ENCODE results near the gene ALKBH7. TPM values are rescaled to one million over a fixed set of nuclear protein-coding genes. Genes with fewer than 3 reads are reported as not detected.

Gene ALKBH7
- total and polyA plus RNA-seq, 2 of the 13 experiments (the other 11 are each of a cell fraction or from before 2014, with no cell fraction given) = 29.6 to 45.9 TPM

DNA sequence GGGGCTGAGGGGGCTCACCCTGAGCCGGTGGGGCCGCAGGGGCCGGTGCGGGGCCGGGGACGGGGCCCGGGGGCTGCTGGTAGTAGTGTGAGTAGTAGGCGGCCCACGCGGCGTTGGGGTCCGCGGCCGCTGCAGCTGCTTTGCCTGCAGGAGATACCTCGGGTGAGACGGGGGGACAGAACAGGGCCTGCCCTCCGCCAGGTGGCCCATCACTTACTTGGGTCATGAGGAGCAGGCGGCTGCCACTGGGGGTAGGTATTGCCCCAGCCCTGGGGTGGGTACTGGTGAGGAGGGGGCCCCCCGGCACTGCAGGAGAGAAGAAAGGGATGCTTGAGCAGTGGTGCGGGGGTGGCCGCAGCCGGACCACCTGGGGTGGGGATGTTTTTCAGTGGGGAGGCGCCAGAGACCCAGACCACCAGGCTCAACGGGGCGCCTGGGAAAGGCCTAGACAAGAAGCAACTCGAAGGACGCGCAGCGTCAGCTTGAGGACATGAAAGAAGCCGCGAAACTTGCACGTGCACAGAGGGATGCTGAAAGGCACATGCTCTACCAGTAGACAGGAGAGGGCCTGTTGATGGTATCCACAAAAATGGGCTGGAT lies 43.1 kb downstream of the ALKBH7 start:
- no TSS peak for BruUV-seq (replicated peaks)
- ChIA-PET POLR2A (no interaction called here), CTCF (ENCODE audit: low intra/inter-chr PET ratio, low total read pairs) (no interaction called here)
- TF ChIP-seq ZNF547 (CRISPR knock-in tag; IDR thresholded peaks at IDR 0.05) = no peak
- peak; percentile 45 for TF ChIP-seq RBM22 (optimal IDR thresholded peaks at IDR 0.05; ENCODE audit: low read length)
- no peak for TF ChIP-seq NKX3-1 (CRISPR knock-in tag; IDR thresholded peaks at IDR 0.05)
- TF ChIP-seq TOPORS (CRISPR knock-in tag; IDR thresholded peaks at IDR 0.05) = no peak
- TF ChIP-seq POLR2A (IDR thresholded peaks at IDR 0.05; ENCODE audit: insufficient read depth in 1 of 2, low read depth in 2 of 2, low read length in 2 of 2) = 0 out of 4 replicates have a peak, but pooled peaks of 1 of the 2 experiments have one; percentile 8
- DNase-seq (ENCODE audit: low spot score) (no peak), ATAC-seq (no peak), FAIRE-seq (no peak)
- Histone ChIP-seq H4K20me1 (ENCODE audit: insufficient read depth, low read length) (peaks cover 26% of the 10 kb centered on the region; the same call in 1 of the 2 replicates), H3K79me2 (ENCODE audit: insufficient read depth, low read length) (peaks cover 18% of the 10 kb centered on the region), H3K27ac (ENCODE audit: extremely low read length, insufficient read depth, low read length) (no peak overlapping the region), H3K4me2 (ENCODE audit: low read depth, low read length) (no peak overlapping the region), H3K4me3 (replicated peaks in 1 of 3; ENCODE audit: insufficient read depth in 1 of 3, low read depth in 2 of 3, low read length in 3 of 3) (no peak overlapping the region), H3K9me3 (ENCODE audit: low read length) (no peaks in the 10 kb centered on the region), H3K36me3 (replicated peaks in 1 of 2; ENCODE audit: control insufficient read depth in 1 of 2, insufficient read depth in 2 of 2, low read length in 2 of 2) (peaks cover 36 to 69% of the 10 kb centered on the region in 2 experiments), H2AFZ (ENCODE audit: low read length) (no peak overlapping the region), H3K4me1 (ENCODE audit: insufficient read depth, low read length) (no peaks in the 10 kb centered on the region), H3K9ac (ENCODE audit: insufficient read depth, low read depth, low read length) (no peak overlapping the region), H3K27me3 (ENCODE audit: control insufficient read depth in 1 of 2, insufficient read depth in 2 of 2, low read length in 2 of 2) (no peaks in the 10 kb centered on the region)
- in situ Hi-C loops (cut with HindIII; ENCODE audit: extremely low pct_ligation_motif_present, low pct_unique_long_range_greater_than_20kb) = no loop called here
- intact Hi-C loops (cut with micrococcal nuclease; ENCODE audit: unreplicated experiment) = no loop called here
- 96% methylated on average over 20 of the region's 32 CpGs for WGBS (ENCODE audit: low lambda C conversion rate)

DNA sequence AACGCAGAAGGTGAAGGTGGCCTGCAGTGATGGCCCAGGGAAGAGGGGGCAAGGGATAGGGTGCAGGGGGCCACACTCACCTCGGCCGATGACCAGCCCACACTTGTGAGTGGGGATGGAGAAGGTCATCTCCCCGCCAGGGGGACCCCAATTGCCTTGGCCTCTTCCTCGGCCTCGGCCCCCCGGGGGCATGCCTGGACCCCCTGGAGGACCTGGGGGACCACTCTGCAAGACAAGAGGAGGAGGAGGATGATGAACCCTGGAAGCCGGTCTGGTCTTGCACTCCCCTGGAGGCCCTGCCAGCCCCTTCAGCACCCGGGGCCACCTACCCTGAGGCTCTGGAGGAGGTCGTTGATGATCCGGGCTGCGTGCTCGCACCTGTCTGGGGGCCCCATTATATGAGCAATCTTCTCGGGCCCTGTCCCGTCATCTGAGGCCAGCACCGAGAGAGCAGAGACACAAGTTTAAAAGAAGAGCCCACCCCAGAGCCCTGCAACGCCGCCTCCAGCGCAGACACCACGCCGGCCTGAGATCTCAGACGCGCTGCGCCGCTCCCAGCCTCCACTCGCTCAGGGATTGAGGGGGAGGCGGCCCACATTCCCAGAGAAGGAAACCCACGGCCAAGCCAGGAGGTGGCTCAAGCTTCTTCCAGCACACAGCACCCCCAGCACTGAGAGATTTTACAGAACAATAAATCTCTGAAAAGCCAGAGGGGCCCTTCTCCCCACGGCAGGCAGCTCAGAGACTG lies 44.2 kb downstream of the ALKBH7 start:
- H2AFZ ChIP-seq (ENCODE audit: low read length) = no peak overlapping the region
- TF ChIP-seq THYN1 (CRISPR knock-in tag; IDR thresholded peaks at IDR 0.05; ENCODE audit: borderline replicate concordance, low read depth) (no peak), MEF2D (CRISPR knock-in tag; IDR thresholded peaks at IDR 0.05) (no peak), TBL1XR1 (IDR thresholded peaks at IDR 0.05; ENCODE audit: borderline replicate concordance, low read length, partially characterized antibody) (no peak), RARA (CRISPR knock-in tag; IDR thresholded peaks at IDR 0.05) (no peak), MED8 (CRISPR knock-in tag; IDR thresholded peaks at IDR 0.05; ENCODE audit: insufficient replicate concordance) (no peak), ZNF136 (CRISPR knock-in tag; IDR thresholded peaks at IDR 0.05; ENCODE audit: low read depth) (no peak), AGO2 (optimal IDR thresholded peaks at IDR 0.05; ENCODE audit: low read depth, low read length) (peak; percentile 52), RBFOX2 (IDR thresholded peaks at IDR 0.05; ENCODE audit: low read depth, low read length) (peak; percentile 41)
- TF ChIP-seq, protein P1, sequence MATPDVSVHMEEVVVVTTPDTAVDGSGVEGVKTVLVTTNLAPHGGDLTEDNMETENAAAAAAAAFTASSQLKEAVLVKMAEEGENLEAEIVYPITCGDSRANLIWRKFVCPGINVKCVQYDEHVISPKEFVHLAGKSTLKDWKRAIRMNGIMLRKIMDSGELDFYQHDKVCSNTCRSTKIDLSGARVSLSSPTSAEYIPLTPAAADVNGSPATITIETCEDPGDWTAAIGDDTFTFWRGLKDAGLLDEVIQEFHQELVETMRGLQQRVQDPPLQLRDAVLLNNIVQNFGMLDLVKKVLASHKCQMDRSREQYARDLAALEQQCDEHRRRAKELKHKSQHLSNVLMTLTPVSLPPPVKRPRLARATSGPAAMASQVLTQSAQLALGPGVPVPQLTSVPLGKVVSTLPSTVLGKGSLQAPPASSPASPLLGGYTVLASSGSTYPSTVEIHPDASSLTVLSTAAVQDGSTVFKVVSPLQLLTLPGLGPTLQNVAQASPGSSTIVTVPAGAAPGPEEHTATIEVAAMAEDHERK (CRISPR knock-in tag; IDR thresholded peaks at IDR 0.05; ENCODE audit: low read depth) = no peak
- TF ChIP-seq, protein P2, sequence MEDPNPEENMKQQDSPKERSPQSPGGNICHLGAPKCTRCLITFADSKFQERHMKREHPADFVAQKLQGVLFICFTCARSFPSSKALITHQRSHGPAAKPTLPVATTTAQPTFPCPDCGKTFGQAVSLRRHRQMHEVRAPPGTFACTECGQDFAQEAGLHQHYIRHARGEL (CRISPR knock-in tag; IDR thresholded peaks at IDR 0.05) = no peak

More for the DNA sequence above, 44.2 kb downstream of the ALKBH7 start:
- ATAC-seq = no peak
- ChIA-PET CTCF (ENCODE audit: low intra/inter-chr PET ratio, low total read pairs) (no interaction called here), POLR2A (no interaction called here)
- no peak for FAIRE-seq
- intact Hi-C loops (cut with micrococcal nuclease; ENCODE audit: unreplicated experiment) = no loop called here
- no TSS peak for BruUV-seq (replicated peaks)
- in situ Hi-C loops (cut with HindIII; ENCODE audit: extremely low pct_ligation_motif_present, low pct_unique_long_range_greater_than_20kb) = no loop called here
- H3K4me2 ChIP-seq (ENCODE audit: low read depth, low read length) = no peak overlapping the region
- DNase-seq (ENCODE audit: low spot score) = no peak
- 96% methylated on average over 8 of the region's 29 CpGs for WGBS (ENCODE audit: low lambda C conversion rate)
- no peaks in the 10 kb centered on the region for H3K27me3 ChIP-seq (ENCODE audit: control insufficient read depth in 1 of 2, insufficient read depth in 2 of 2, low read length in 2 of 2)
- H3K36me3 ChIP-seq (replicated peaks in 1 of 2; ENCODE audit: control insufficient read depth in 1 of 2, insufficient read depth in 2 of 2, low read length in 2 of 2) = peaks cover 43 to 80% of the 10 kb centered on the region in 2 experiments
- H3K27ac ChIP-seq (ENCODE audit: extremely low read length, insufficient read depth, low read length) = no peak overlapping the region
- peaks cover 36% of the 10 kb centered on the region for H4K20me1 ChIP-seq (ENCODE audit: insufficient read depth, low read length)
- peaks cover 29% of the 10 kb centered on the region for H3K79me2 ChIP-seq (ENCODE audit: insufficient read depth, low read length)
- H3K4me3 ChIP-seq (replicated peaks in 1 of 3; ENCODE audit: insufficient read depth in 1 of 3, low read depth in 2 of 3, low read length in 3 of 3) = no peak overlapping the region
- H3K9me3 ChIP-seq (ENCODE audit: low read length) = no peaks in the 10 kb centered on the region
- H3K4me1 ChIP-seq (ENCODE audit: insufficient read depth, low read length) = peaks cover 2% of the 10 kb centered on the region
- no peak overlapping the region for H3K9ac ChIP-seq (ENCODE audit: insufficient read depth, low read depth, low read length)
